Esophagus squamous epithelium (tissue), 5 donors: ENCODE results near the gene BCAR3. TPM values are rescaled to one million over a fixed set of nuclear protein-coding genes. Genes with fewer than 3 reads are reported as not detected.

Experiments used
- DNase-seq: peaks from one replicate; lab custom pipeline; 2025; lab: John Stamatoyannopoulos, UW
- H3K27ac ChIP-seq, 4 donors: fragments of 200-600 bp; sonication (generic); one replicate each; pipeline ENCODE4 v1.5.1; 2016 to 2019; ENCODE audit warnings: mild to moderate bottlenecking in 1 of 4
- H3K27me3 ChIP-seq, 4 donors: fragments of 200-600 bp; sonication (generic); 1 replicate in 3 of 4; 2 replicates in 1 of 4; pipeline versions ENCODE4 v1.5.1 to v1.6.0; 2017 to 2021; ENCODE audit warnings: antibody characterized with exemption in 1 of 4
- H3K36me3 ChIP-seq, 3 donors: fragments of 200-600 bp; sonication (generic); one replicate each; pipeline ENCODE4 v1.5.1; 2016 to 2019
- H3K4me1 ChIP-seq, 3 donors: fragments of 200-600 bp; sonication (generic); one replicate each; pipeline ENCODE4 v1.5.1; 2017 to 2019
- H3K4me3 ChIP-seq, 4 donors: fragments of 200-600 bp; sonication (generic); 1 replicate in 3 of 4; 2 replicates in 1 of 4; pipeline ENCODE4 v1.5.1; 2016 to 2019; ENCODE audit warnings: mild to moderate bottlenecking in 2 of 4, moderate library complexity in 1 of 4
- H3K9me3 ChIP-seq, 3 donors: fragments of 200-600 bp; sonication (generic); one replicate each; pipeline ENCODE4 v1.5.1; 2016 to 2019
- POLR2A ChIP-seq, 4 donors: fragments of 450-650 bp; IDR thresholded peaks; one replicate each; pipeline ENCODE4 v1.6.1; 2017; ENCODE audit warnings: antibody characterized with exemption in 4 of 4, mild to moderate bottlenecking in 4 of 4, moderate library complexity in 3 of 4
- WGBS, 2 donors: methylation state at CpG; one replicate each; pipeline ENCODE4 v1.1.5; 2018; 5-methylcytosine and 5-hydroxymethylcytosine counted together
- intact Hi-C: fragments of 100-400 bp; cut with DNase I; formaldehyde crosslinking; loops from one replicate; pipeline ENCODE4 v1.15.0; 2022
- total RNA-seq, 4 donors: library from RNA; depleted of rRNA; stranded (reverse); fragments of >200 nt; gene quantifications; one replicate each; pipeline ENCODE4 v1.1.0, GENCODE V29; 2016
- TF ChIP-seq, protein P1 (sequence below), 6 experiments: fragments of 450-650 bp in 4 of 6; fragments of 200-600 bp in 2 of 6; sonication (generic) in 2 of 6; IDR thresholded peaks; one replicate each; pipeline ENCODE4 v1.5.1; 2016 to 2019; ENCODE audit warnings: antibody characterized with exemption in 6 of 6, mild to moderate bottlenecking in 4 of 6, moderate library complexity in 4 of 6
- donor health status: DM: yes; HTN: yes; CAD: no.

BCAR3 gene
- total RNA-seq, 4 donors from 2014 or later, result 6.9 to 17.5 (median 9.4) TPM

DNA sequence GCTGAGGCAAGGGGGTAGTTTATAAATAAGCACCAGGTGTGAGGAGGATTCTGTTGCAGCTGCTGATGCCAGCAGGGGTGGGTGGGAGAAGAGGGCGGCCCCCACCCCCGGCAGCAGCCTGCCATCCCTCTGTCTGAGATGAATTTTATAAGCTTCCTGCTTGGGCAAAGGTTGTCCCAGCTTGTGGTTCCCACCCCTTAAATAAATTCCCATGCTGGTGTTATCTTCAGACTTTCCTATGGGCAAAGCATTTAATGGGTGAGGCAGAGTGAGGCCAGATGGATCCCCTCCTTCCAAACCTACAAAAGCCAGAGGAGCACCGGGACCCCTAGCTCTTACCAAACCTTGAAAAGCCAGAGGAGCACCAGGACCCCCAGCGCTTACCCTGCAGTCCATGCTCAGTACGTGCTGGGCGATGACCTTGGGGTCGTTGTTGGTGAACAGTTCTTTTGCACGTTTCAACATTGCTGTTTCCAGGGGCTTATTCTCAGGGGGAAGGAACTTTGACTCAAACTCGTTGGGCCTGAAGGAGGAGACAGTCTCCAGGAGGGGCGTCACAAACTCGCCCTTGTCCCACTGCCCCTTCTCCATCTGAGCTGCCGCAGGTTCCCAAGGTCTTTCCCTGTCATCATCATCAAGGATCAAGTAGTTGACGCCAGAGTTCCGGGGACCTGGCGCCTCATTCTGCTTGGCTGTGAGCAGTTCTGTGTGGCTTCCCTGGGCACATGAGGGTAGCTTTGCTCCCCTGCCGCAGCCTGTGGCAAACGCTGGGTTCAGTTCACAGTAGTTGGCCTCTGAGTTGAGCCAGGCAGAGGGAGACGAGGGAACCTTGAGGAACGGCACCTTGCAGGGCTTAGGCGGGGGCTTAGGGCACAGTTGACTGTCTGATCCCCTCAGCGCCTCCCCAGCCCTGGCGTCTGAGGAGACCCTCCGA, 99.5 kb downstream of the BCAR3 start:
- WGBS, 2 donors, result 92 to 94% methylated on average over 7 to 12 of the region's 23 CpGs
- Histone ChIP-seq H3K36me3 (peaks cover 0 to 59% (median 0%) of the 10 kb centered on the region in 3 donors), H3K9me3 (no peaks in the 10 kb centered on the region), H3K4me1 (peaks cover 0 to 46% (median 27%) of the 10 kb centered on the region in 3 donors), H3K27ac (no peak overlapping the region), H3K4me3 (no peak overlapping the region), H3K27me3 (no peaks in the 10 kb centered on the region)
- DNase-seq, result no peak
- intact Hi-C loops, result no loop called here
- no peak for TF ChIP-seq POLR2A (IDR thresholded peaks at IDR 0.05)
- TF ChIP-seq, protein P1, sequence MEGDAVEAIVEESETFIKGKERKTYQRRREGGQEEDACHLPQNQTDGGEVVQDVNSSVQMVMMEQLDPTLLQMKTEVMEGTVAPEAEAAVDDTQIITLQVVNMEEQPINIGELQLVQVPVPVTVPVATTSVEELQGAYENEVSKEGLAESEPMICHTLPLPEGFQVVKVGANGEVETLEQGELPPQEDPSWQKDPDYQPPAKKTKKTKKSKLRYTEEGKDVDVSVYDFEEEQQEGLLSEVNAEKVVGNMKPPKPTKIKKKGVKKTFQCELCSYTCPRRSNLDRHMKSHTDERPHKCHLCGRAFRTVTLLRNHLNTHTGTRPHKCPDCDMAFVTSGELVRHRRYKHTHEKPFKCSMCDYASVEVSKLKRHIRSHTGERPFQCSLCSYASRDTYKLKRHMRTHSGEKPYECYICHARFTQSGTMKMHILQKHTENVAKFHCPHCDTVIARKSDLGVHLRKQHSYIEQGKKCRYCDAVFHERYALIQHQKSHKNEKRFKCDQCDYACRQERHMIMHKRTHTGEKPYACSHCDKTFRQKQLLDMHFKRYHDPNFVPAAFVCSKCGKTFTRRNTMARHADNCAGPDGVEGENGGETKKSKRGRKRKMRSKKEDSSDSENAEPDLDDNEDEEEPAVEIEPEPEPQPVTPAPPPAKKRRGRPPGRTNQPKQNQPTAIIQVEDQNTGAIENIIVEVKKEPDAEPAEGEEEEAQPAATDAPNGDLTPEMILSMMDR (IDR thresholded peaks at IDR 0.05), result no peak

DNA sequence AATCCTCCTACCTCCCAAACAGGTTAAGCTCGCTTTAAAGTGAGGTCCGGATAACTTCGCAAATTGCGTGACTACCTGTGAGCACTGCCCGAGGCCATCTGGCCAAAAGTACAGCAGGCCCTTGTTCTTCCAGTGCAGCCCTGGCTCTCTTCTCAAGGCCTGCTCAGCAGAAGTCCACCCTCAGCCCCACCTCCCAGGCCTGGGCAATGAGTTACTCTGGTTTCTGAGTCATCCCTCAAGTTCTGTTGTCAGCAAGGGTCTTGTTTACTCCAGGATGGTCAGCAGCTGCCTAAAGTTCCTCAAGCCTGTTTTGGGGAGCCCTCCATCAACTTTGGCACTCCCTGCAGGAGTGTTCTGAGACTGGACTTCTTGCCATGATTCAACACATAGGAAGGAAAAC, 101.7 kb downstream of the BCAR3 start:
- Histone ChIP-seq H3K4me1 (peaks cover 0 to 51% (median 20%) of the 10 kb centered on the region in 3 donors), H3K4me3 (no peak overlapping the region), H3K9me3 (no peaks in the 10 kb centered on the region), H3K36me3 (peaks cover 0 to 75% (median 0%) of the 10 kb centered on the region in 3 donors), H3K27me3 (no peaks in the 10 kb centered on the region), H3K27ac (peak overlapping the region; percentile 54 to 79 (median 70))
- WGBS, 2 donors, result 48% methylated on average over 5 of the region's 5 CpGs
- TF ChIP-seq POLR2A (IDR thresholded peaks at IDR 0.05), result no peak
- TF ChIP-seq, protein P1 (IDR thresholded peaks at IDR 0.05), result no peak
- no peak for DNase-seq
- intact Hi-C loops, result no loop called here

DNA sequence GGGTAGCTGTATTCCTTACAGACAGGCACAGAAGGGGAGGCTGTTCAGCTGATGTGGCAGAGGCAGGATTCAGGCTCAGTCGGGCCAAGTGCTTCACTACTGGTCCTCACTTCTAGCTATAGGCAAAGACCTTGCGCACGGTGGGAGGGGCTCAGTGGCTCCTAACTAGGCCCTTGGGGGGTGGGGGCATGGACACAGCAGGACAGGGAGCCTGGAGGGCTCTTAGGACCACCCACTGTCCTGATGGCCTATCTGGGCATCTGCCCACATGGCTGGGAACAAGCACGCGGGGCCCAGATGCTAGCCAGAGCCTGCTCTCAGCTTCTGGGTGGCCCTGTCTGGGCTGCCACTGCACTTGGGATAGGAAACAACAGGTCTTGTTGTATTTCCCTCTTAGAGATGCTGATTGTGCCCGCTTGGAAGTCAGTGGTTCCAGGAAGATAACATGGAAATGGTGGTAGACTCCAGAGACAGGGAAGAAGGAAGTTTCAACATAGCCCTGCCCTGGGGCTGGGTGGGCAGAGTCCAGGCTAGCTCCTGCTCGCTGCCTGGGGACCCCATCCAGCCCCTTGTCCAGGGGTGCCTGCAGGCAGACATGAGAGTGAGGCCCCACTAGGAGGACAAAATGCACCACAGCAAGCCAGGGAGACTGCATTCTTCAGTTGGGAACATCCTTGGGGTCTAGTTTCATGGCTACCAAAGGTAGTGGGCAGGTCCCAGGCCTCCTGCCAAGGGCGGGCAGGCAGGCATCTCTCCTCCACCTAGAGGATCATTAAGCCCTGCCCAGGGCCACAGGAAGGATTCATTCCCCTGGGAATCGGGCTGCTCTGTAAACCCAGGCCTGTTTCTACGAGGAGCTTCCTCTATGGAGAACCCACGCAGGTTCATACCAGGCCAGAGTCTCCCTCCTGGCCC, 102.5 kb downstream of the BCAR3 start:
- intact Hi-C loops, result no loop called here
- WGBS, 2 donors, result 82 to 94% methylated on average over 3 of the region's 11 CpGs
- TF ChIP-seq, protein P1 (IDR thresholded peaks at IDR 0.05), result no peak
- no peak for TF ChIP-seq POLR2A (IDR thresholded peaks at IDR 0.05)
- Histone ChIP-seq H3K4me3 (no peak overlapping the region), H3K9me3 (no peaks in the 10 kb centered on the region), H3K27me3 (no peaks in the 10 kb centered on the region), H3K36me3 (peaks cover 0 to 82% (median 0%) of the 10 kb centered on the region in 3 donors), H3K4me1 (peaks cover 0 to 44% (median 15%) of the 10 kb centered on the region in 3 donors), H3K27ac (peak overlapping the region; percentile 54 to 79 (median 70))
- no peak for DNase-seq

DNA sequence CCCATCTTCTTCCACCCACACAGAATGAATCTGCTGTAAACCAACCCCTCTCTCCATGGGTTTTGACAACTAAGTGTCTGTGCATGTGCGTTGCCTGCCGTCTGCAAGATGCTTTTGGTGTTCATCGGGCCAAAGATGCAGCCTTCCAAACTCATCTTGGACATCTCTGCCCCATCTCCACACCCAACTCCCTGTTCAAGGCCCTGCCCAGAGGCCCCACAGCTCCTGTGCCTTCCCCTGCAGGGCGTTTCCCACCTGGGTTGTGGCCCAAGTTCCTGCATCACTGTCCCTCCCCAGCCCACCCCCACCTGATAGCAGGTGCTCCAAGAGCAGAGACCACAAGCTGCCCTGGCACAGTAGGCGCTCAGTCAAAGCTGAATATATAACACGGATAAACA, 103.2 kb downstream of the BCAR3 start:
- no peak overlapping the region for H3K4me3 ChIP-seq
- H3K27ac ChIP-seq, result no peak overlapping the region
- 93 to 98% methylated on average over 3 to 6 of the region's 6 CpGs for WGBS, 2 donors
- DNase-seq, result no peak
- peaks cover 0 to 84% (median 0%) of the 10 kb centered on the region in 3 donors for H3K36me3 ChIP-seq
- TF ChIP-seq, protein P1 (IDR thresholded peaks at IDR 0.05), result no peak
- TF ChIP-seq POLR2A (IDR thresholded peaks at IDR 0.05), result no peak
- H3K4me1 ChIP-seq, result peaks cover 0 to 40% (median 15%) of the 10 kb centered on the region in 3 donors
- H3K9me3 ChIP-seq, result no peaks in the 10 kb centered on the region
- intact Hi-C loops, result no loop called here
- no peaks in the 10 kb centered on the region for H3K27me3 ChIP-seq
